ENCODE data around the gene HS2ST1.
"Not testable (repeated sequence)": the region's sequence is repeated elsewhere in the genome, so short reads cannot be mapped to it uniquely, and the experiment has no call there.

The HS2ST1 gene

GRCh38 chr1:86914601-86914997 lies at the start of gene HS2ST1:
Gene HS2ST1 (plus strand): TSS chr1:86914635.
- no peak for DNase-seq

GRCh38 chr1:86865973-86866637 lies 48.3 kb upstream of the HS2ST1 start:
- peak in 1 of 2 donors; percentile 15 for DNase-seq

- DNase-seq, result no peak
Measured at GRCh38 chr1:86866665-86867064, 47.8 kb upstream of the HS2ST1 start.

GRCh38 chr1:86867278-86867677 lies 47.2 kb upstream of the HS2ST1 start:
- not testable (repeated sequence) for DNase-seq

- DNase-seq, result no peak
Measured at GRCh38 chr1:86868477-86868876, 46.0 kb upstream of the HS2ST1 start.

GRCh38 chr1:86871001-86871400 lies 43.4 kb upstream of the HS2ST1 start:
- no peak for DNase-seq

GRCh38 chr1:86872086-86872485 lies 42.3 kb upstream of the HS2ST1 start:
- no peak for DNase-seq

GRCh38 chr1:86875722-86876121 lies 38.7 kb upstream of the HS2ST1 start:
- no peak for DNase-seq

GRCh38 chr1:86887479-86888162 lies 26.8 kb upstream of the HS2ST1 start:
- DNase-seq, result no peak

GRCh38 chr1:86888327-86888726 lies 26.1 kb upstream of the HS2ST1 start:
- no peak for DNase-seq

- DNase-seq, result not testable (repeated sequence)
Measured at GRCh38 chr1:86899401-86899800, 15.0 kb upstream of the HS2ST1 start.

- no peak for DNase-seq
Measured at GRCh38 chr1:86905875-86906274, 8.6 kb upstream of the HS2ST1 start.

GRCh38 chr1:86906419-86906818 lies 8.0 kb upstream of the HS2ST1 start:
- no peak for DNase-seq

- no peak for DNase-seq
Measured at GRCh38 chr1:86912281-86912900, 2.0 kb upstream of the HS2ST1 start.

- DNase-seq, result peak; percentile 27 to 37
Measured at GRCh38 chr1:86913399-86913895, 988 bp upstream of the HS2ST1 start.

GRCh38 chr1:86913896-86914600 lies 387 bp upstream of the HS2ST1 start, which contains the start of gene SELENOF:
Gene SELENOF (minus strand): TSS chr1:86914126. CDS start chr1:86914111, 15 bp downstream.
- DNase-seq, result peak; percentile 100

GRCh38 chr1:86914998-86915736 lies 732 bp downstream of the HS2ST1 start:
- peak; percentile 23 to 51 for DNase-seq

GRCh38 chr1:86915737-86916235 lies 1.4 kb downstream of the HS2ST1 start:
- no peak for DNase-seq

- DNase-seq, result no peak
Measured at GRCh38 chr1:86916752-86917151, 2.3 kb downstream of the HS2ST1 start.

GRCh38 chr1:86922445-86922844 lies 8.0 kb downstream of the HS2ST1 start:
- DNase-seq, result no peak

GRCh38 chr1:86924324-86924960 lies 10.0 kb downstream of the HS2ST1 start:
- DNase-seq, result no peak

GRCh38 chr1:86925742-86926141 lies 11.3 kb downstream of the HS2ST1 start:
- DNase-seq, result no peak
